Astrocyte (in vitro differentiated cells and primary cell): ENCODE data around the gene SEC24D.

ENCODE experiments used
- CTCF ChIP-seq: IDR thresholded peaks from 2 replicates; pipeline ENCODE4 v1.5.1; 2011; ENCODE audit warnings: low read depth, mild to moderate bottlenecking, inconsistent platforms, low read length, moderate library complexity; ENCODE audit not compliant: insufficient read depth
- EZH2 ChIP-seq: IDR thresholded peaks from 2 replicates; pipeline ENCODE4 v1.6.1; 2012; ENCODE audit warnings: mild to moderate bottlenecking, low read length, inconsistent platforms; ENCODE audit not compliant: insufficient read depth

- TF ChIP-seq CTCF (no peak), EZH2 (no peak)
Observed at GRCh38 chr4:118760493-118760892, 75.4 kb downstream of the SEC24D start.
